A549 (cell line): ENCODE measurements around the gene MAPKAP1.

Experiments
- CBX8 ChIP-seq: fragments of 200-600 bp; sonication (generic); IDR thresholded peaks from 2 replicates; pipeline ENCODE4 v1.6.1; 2016
- CEBPB ChIP-seq, 2 experiments: fragments of >200 bp in 1 of 2; sonication (Bioruptor Twin) in 1 of 2; formaldehyde crosslinking in 1 of 2; IDR thresholded peaks; 2 replicates each; pipeline ENCODE4 v1.6.1; 2012 to 2016
- POLR2AphosphoS2 ChIP-seq: conservative IDR thresholded peaks from 2 replicates; pipeline ENCODE4 v1.6.1; 2012; ENCODE audit warnings: low read length, improper control_type of control experiment, inconsistent platforms
- RNF2 ChIP-seq: fragments of 200-600 bp; sonication (generic); IDR thresholded peaks from 2 replicates; pipeline ENCODE4 v1.6.1; 2016; ENCODE audit warnings: low read depth, mild to moderate bottlenecking, antibody characterized with exemption, moderate library complexity, borderline replicate concordance
- SMC3 ChIP-seq: fragments of >200 bp; sonication (Bioruptor Twin); formaldehyde crosslinking; IDR thresholded peaks from 3 replicates; pipeline ENCODE4 v1.6.1; 2018; ENCODE audit warnings: inconsistent platforms
- ZFP36 ChIP-seq: fragments of 450-650 bp; IDR thresholded peaks from 2 replicates; pipeline ENCODE4 v1.6.1; 2014; ENCODE audit warnings: borderline replicate concordance; ENCODE audit not compliant: partially characterized antibody
- TF ChIP-seq, protein P1 (sequence below): fragments of >200 bp; sonication (Bioruptor Twin); formaldehyde crosslinking; IDR thresholded peaks from 3 replicates; pipeline ENCODE4 v1.5.1; 2016

- no peak for TF ChIP-seq CBX8
- no peak for TF ChIP-seq POLR2AphosphoS2
- TF ChIP-seq CEBPB (IDR thresholded peaks at IDR 0.05) = no peak
- TF ChIP-seq, protein P1, sequence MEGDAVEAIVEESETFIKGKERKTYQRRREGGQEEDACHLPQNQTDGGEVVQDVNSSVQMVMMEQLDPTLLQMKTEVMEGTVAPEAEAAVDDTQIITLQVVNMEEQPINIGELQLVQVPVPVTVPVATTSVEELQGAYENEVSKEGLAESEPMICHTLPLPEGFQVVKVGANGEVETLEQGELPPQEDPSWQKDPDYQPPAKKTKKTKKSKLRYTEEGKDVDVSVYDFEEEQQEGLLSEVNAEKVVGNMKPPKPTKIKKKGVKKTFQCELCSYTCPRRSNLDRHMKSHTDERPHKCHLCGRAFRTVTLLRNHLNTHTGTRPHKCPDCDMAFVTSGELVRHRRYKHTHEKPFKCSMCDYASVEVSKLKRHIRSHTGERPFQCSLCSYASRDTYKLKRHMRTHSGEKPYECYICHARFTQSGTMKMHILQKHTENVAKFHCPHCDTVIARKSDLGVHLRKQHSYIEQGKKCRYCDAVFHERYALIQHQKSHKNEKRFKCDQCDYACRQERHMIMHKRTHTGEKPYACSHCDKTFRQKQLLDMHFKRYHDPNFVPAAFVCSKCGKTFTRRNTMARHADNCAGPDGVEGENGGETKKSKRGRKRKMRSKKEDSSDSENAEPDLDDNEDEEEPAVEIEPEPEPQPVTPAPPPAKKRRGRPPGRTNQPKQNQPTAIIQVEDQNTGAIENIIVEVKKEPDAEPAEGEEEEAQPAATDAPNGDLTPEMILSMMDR = no peak
- TF ChIP-seq RNF2 = no peak
- TF ChIP-seq SMC3 = no peak
- TF ChIP-seq ZFP36 = no peak
Measured at GRCh38 chr9:125680445-125680844, 26.6 kb downstream of the MAPKAP1 start.
